Kidney tubule cell (primary cell): ENCODE data around the gene ZNF419.

Source experiments
- DNase-seq: peaks from one replicate; pipeline ENCODE4 v3.0.0-alpha.2; 2018; ENCODE audit warnings: low spot score

Gene ZNF419

DNA sequence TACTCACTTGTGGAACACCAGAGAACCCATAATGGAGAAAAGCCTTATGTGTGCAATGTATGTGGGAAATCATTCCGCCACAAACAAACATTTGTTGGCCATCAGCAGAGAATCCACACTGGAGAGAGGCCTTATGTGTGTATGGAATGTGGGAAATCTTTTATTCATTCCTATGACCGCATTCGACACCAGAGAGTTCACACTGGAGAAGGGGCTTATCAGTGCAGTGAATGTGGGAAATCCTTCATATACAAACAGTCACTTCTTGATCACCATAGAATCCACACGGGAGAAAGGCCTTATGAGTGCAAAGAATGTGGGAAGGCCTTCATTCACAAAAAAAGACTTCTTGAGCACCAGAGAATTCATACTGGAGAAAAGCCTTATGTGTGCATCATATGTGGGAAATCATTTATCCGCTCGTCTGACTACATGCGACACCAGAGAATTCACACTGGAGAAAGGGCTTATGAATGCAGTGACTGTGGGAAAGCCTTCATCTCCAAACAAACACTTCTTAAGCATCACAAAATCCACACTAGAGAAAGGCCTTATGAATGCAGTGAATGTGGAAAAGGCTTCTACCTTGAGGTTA lies 50.5 kb downstream of the ZNF419 start:
- no peak for DNase-seq
